Measurements from ENCODE around the gene TTL. TPM values are rescaled to one million over a fixed set of nuclear protein-coding genes. Genes with fewer than 3 reads are reported as not detected.

Gene TTL
- total RNA-seq, 1 experiment from 2014 or later: 81.5 TPM

- intact Hi-C loops (cut with micrococcal nuclease; ENCODE audit: unreplicated experiment) (no loop called here), in situ Hi-C loops (cut with HindIII; ENCODE audit: low pct_unique_long_range_greater_than_20kb, low sequenced_read_pairs) (no loop called here)
- DNase-seq (ENCODE audit: low read depth, low spot score) (no peak), ATAC-seq (no peak)
- no peak overlapping the region for H3K27ac ChIP-seq (ENCODE audit: low read length)
- no peak overlapping the region for H3K4me3 ChIP-seq (ENCODE audit: low read depth in 2 of 2, low read length in 2 of 2)
- no peaks in the 10 kb centered on the region for H3K9me3 ChIP-seq (ENCODE audit: control insufficient read depth, insufficient read depth, low read depth, low read length)
- no TSS peak for BruUV-seq (replicated peaks)
- H3K4me1 ChIP-seq (ENCODE audit: control insufficient read depth, insufficient read depth, low read length): peaks cover 14% of the 10 kb centered on the region
- H3K36me3 ChIP-seq (ENCODE audit: control insufficient read depth, insufficient read depth, low read length): no peaks in the 10 kb centered on the region; the same call in 1 of the 2 replicates
- no peaks in the 10 kb centered on the region for H3K27me3 ChIP-seq (ENCODE audit: control insufficient read depth, insufficient read depth, low read length)
- TF ChIP-seq REST (IDR thresholded peaks at IDR 0.05; ENCODE audit: insufficient read depth in 1 of 2, low read depth in 2 of 2, low read length in 1 of 2): no peak
- no peak for TF ChIP-seq SIN3A (IDR thresholded peaks at IDR 0.05; ENCODE audit: borderline replicate concordance, insufficient read depth, low read depth, low read length)
- TF ChIP-seq TCF7L2 (IDR thresholded peaks at IDR 0.05; ENCODE audit: low read depth, low read length): no peak
- TF ChIP-seq CTCF (IDR thresholded peaks at IDR 0.05): no peak
- no peak for TF ChIP-seq POLR2AphosphoS5 (IDR thresholded peaks at IDR 0.05; ENCODE audit: low read depth, low read length)
- POLR2A ChIA-PET: no interaction called here
- CTCF ChIA-PET: no interaction called here
Observed at GRCh38 chr2:112485849-112486248, 3.9 kb downstream of the TTL start.

DNA sequence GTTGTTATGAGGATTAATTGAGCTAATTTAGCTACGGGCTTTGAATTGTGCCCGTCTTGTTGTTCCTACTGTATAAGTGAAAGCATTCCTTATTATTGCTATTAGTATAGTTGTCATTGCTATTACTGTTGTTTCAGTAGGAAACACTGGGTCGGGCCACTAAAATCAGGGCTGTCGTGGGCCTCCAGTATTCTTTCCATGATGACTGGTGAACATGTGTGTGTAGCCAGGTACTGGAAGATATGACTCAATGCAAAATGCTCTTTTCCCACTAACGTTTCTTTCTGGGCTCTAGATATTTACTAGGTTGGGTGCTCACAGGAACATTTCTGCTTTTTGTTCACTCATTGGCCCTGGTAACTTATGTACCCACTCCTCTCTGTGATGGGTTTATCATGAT lies 4.9 kb downstream of the TTL start:
- DNase-seq (ENCODE audit: low read depth, low spot score) (no peak), ATAC-seq (no peak)
- ChIA-PET POLR2A (no interaction called here), CTCF (no interaction called here)
- H3K27ac ChIP-seq (ENCODE audit: low read length): peak overlapping the region; percentile 24; the same call in 1 of the 2 replicates
- no TSS peak for BruUV-seq (replicated peaks)
- intact Hi-C loops (cut with micrococcal nuclease; ENCODE audit: unreplicated experiment): no loop called here
- peaks cover 14% of the 10 kb centered on the region for H3K4me1 ChIP-seq (ENCODE audit: control insufficient read depth, insufficient read depth, low read length)
- H3K9me3 ChIP-seq (ENCODE audit: control insufficient read depth, insufficient read depth, low read depth, low read length): no peaks in the 10 kb centered on the region
- TF ChIP-seq POLR2AphosphoS5 (IDR thresholded peaks at IDR 0.05; ENCODE audit: low read depth, low read length) (no peak), REST (IDR thresholded peaks at IDR 0.05; ENCODE audit: insufficient read depth in 1 of 2, low read depth in 2 of 2, low read length in 1 of 2) (no peak), CTCF (IDR thresholded peaks at IDR 0.05) (no peak), TCF7L2 (IDR thresholded peaks at IDR 0.05; ENCODE audit: low read depth, low read length) (no peak), SIN3A (IDR thresholded peaks at IDR 0.05; ENCODE audit: borderline replicate concordance, insufficient read depth, low read depth, low read length) (no peak)
- in situ Hi-C loops (cut with HindIII; ENCODE audit: low pct_unique_long_range_greater_than_20kb, low sequenced_read_pairs): no loop called here
- H3K36me3 ChIP-seq (ENCODE audit: control insufficient read depth, insufficient read depth, low read length): no peaks in the 10 kb centered on the region; the same call in 1 of the 2 replicates
- no peak overlapping the region for H3K4me3 ChIP-seq (ENCODE audit: low read depth in 2 of 2, low read length in 2 of 2)
- no peaks in the 10 kb centered on the region for H3K27me3 ChIP-seq (ENCODE audit: control insufficient read depth, insufficient read depth, low read length)
